Measurements from ENCODE around the gene GLT8D1. TPM values are rescaled to one million over a fixed set of nuclear protein-coding genes. Genes with fewer than 3 reads are reported as not detected.

The GLT8D1 gene
- total and polyA plus RNA-seq, 9 of the 15 experiments (the other 6 are each of a cell fraction or from before 2014, with no cell fraction given) = 14.1 to 65.9 (median 33.7) TPM

DNA sequence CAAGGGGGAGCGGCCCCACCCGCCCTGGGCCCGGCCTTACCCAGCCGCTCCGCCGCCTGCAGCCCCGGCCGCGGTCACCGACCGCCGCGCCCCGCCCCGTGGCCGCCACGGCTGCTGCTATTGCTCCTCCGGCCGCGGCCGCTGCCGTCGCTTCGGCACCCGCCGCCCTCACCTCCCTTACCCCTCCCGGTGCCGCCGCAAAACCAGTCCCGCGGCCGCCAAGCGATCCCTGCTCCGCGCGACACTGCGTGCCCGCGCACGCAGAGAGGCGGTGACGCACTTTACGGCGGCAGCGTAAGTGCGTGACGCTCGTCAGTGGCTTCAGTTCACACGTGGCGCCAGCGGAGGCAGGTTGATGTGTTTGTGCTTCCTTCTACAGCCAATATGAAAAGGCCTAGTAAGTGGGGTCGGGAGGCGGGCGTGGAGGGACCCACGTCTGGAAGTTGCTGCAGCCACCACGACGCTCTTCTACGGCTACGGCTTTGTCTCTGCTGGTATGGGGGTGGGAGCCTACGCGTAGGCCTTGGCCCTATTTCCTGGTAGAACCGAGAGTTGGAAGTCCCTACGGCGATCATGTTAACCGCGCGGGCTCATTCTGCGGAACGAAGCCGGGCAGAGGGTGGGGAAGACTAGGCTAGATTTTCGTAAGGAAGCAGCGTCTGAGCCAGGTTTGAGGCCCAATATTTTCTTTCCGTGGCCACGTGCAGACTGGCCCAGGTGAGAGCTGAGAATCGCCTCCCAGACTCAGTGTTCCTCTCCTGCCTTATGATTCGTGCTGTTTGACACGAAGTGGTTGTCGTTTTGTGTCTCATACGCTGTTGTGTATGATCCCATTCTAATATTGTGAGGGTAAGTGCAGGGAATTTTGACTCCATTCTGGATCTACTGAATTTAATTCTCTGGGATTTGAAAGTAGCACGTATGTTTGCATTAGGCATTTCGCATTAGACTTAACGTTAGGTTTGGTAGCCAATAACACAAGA lies 19.6 kb downstream of the GLT8D1 start, which contains the start of the genes GNL3 and PBRM1 (continued):
- TF ChIP-seq, protein P1, sequence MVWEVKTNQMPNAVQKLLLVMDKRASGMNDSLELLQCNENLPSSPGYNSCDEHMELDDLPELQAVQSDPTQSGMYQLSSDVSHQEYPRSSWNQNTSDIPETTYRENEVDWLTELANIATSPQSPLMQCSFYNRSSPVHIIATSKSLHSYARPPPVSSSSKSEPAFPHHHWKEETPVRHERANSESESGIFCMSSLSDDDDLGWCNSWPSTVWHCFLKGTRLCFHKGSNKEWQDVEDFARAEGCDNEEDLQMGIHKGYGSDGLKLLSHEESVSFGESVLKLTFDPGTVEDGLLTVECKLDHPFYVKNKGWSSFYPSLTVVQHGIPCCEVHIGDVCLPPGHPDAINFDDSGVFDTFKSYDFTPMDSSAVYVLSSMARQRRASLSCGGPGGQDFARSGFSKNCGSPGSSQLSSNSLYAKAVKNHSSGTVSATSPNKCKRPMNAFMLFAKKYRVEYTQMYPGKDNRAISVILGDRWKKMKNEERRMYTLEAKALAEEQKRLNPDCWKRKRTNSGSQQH (CRISPR knock-in tag; IDR thresholded peaks at IDR 0.05) = no peak
- TF ChIP-seq TRIM28 (IDR thresholded peaks at IDR 0.05) (no peak), ZNF644 (tag; IDR thresholded peaks at IDR 0.05; ENCODE audit: low read depth) (peak; percentile 62; the same call in 1 of the 2 replicates), GABPA (tag; conservative IDR thresholded peaks at IDR 0.05; ENCODE audit: low read depth) (peak; percentile 60), MYC (IDR thresholded peaks at IDR 0.05; ENCODE audit: low read depth, low read length) (peak; percentile 99), MYC (CRISPR knock-in tag; IDR thresholded peaks at IDR 0.05; ENCODE audit: borderline replicate concordance, low read depth) (peak; percentile 98), ELF4 (CRISPR knock-in tag; IDR thresholded peaks at IDR 0.05) (no peak), U2AF1 (optimal IDR thresholded peaks at IDR 0.05; ENCODE audit: low read depth, low read length) (no peak), U2AF2 (optimal IDR thresholded peaks at IDR 0.05; ENCODE audit: low read depth, low read length) (no peak), SRSF9 (IDR thresholded peaks at IDR 0.05; ENCODE audit: borderline replicate concordance, low read depth, low read length) (no peak), NFIX (CRISPR knock-in tag; IDR thresholded peaks at IDR 0.05; ENCODE audit: low read depth) (no peak), POLR2AphosphoS5 (IDR thresholded peaks at IDR 0.05; ENCODE audit: control insufficient read depth, insufficient read depth, low read depth, low read length) (peak; percentile 62; the same call in 1 of the 2 replicates), KLF10 (CRISPR knock-in tag; IDR thresholded peaks at IDR 0.05) (no peak), ZNF551 (CRISPR knock-in tag; IDR thresholded peaks at IDR 0.05) (no peak), KAT8 (IDR thresholded peaks at IDR 0.05; ENCODE audit: low read depth) (no peak), ESRRB (CRISPR knock-in tag; IDR thresholded peaks at IDR 0.05; ENCODE audit: borderline replicate concordance) (no peak)
- TF ChIP-seq, protein P2, sequence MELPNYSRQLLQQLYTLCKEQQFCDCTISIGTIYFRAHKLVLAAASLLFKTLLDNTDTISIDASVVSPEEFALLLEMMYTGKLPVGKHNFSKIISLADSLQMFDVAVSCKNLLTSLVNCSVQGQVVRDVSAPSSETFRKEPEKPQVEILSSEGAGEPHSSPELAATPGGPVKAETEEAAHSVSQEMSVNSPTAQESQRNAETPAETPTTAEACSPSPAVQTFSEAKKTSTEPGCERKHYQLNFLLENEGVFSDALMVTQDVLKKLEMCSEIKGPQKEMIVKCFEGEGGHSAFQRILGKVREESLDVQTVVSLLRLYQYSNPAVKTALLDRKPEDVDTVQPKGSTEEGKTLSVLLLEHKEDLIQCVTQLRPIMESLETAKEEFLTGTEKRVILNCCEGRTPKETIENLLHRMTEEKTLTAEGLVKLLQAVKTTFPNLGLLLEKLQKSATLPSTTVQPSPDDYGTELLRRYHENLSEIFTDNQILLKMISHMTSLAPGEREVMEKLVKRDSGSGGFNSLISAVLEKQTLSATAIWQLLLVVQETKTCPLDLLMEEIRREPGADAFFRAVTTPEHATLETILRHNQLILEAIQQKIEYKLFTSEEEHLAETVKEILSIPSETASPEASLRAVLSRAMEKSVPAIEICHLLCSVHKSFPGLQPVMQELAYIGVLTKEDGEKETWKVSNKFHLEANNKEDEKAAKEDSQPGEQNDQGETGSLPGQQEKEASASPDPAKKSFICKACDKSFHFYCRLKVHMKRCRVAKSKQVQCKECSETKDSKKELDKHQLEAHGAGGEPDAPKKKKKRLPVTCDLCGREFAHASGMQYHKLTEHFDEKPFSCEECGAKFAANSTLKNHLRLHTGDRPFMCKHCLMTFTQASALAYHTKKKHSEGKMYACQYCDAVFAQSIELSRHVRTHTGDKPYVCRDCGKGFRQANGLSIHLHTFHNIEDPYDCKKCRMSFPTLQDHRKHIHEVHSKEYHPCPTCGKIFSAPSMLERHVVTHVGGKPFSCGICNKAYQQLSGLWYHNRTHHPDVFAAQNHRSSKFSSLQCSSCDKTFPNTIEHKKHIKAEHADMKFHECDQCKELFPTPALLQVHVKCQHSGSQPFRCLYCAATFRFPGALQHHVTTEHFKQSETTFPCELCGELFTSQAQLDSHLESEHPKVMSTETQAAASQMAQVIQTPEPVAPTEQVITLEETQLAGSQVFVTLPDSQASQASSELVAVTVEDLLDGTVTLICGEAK (IDR thresholded peaks at IDR 0.05) = no peak; the same call in 1 of the 2 replicates
- TF ChIP-seq, protein P2 (CRISPR knock-in tag; IDR thresholded peaks at IDR 0.05) = no peak
